HK-2 (cell line): Measurements from ENCODE around the gene CEMIP.

ENCODE experiments used
- DNase-seq: peaks from one replicate; pipeline ENCODE4 v3.0.0-alpha.2; 2018; ENCODE audit not compliant: unreplicated experiment

CEMIP gene

GRCh38 chr15:80778964-80779657, at the start of gene CEMIP:
Gene CEMIP (plus strand): TSS chr15:80779370. CDS start chr15:80873880, 94,510 bp downstream.
- peak; percentile 73 for DNase-seq

GRCh38 chr15:80730387-80730786, 48.8 kb upstream of the CEMIP start:
- no peak for DNase-seq

- DNase-seq: no peak
Measured at GRCh38 chr15:80730926-80731325, 48.2 kb upstream of the CEMIP start.

GRCh38 chr15:80732167-80732566, 47.0 kb upstream of the CEMIP start:
- no peak for DNase-seq

- DNase-seq: no peak
Measured at GRCh38 chr15:80732818-80733217, 46.4 kb upstream of the CEMIP start.

- DNase-seq: no peak
Measured at GRCh38 chr15:80733460-80733859, 45.7 kb upstream of the CEMIP start.

GRCh38 chr15:80735344-80735743, 43.8 kb upstream of the CEMIP start:
- DNase-seq: no peak

GRCh38 chr15:80736560-80736959, 42.6 kb upstream of the CEMIP start:
- DNase-seq: no peak

- no peak for DNase-seq
Measured at GRCh38 chr15:80739919-80740318, 39.3 kb upstream of the CEMIP start.

- DNase-seq: no peak
Measured at GRCh38 chr15:80742081-80742480, 37.1 kb upstream of the CEMIP start.

GRCh38 chr15:80743189-80743833, 35.9 kb upstream of the CEMIP start:
- no peak for DNase-seq

- no peak for DNase-seq
Measured at GRCh38 chr15:80744415-80744814, 34.8 kb upstream of the CEMIP start.

GRCh38 chr15:80744826-80745225, 34.3 kb upstream of the CEMIP start:
- no peak for DNase-seq

- DNase-seq: no peak
Measured at GRCh38 chr15:80745888-80746287, 33.3 kb upstream of the CEMIP start.

GRCh38 chr15:80747317-80748053, 31.7 kb upstream of the CEMIP start:
- DNase-seq: no peak

- no peak for DNase-seq
Measured at GRCh38 chr15:80749589-80749988, 29.6 kb upstream of the CEMIP start.

GRCh38 chr15:80750575-80750974, 28.6 kb upstream of the CEMIP start:
- DNase-seq: no peak

GRCh38 chr15:80752204-80752603, 27.0 kb upstream of the CEMIP start:
- DNase-seq: no peak

GRCh38 chr15:80753161-80753560, 26.0 kb upstream of the CEMIP start:
- no peak for DNase-seq

GRCh38 chr15:80754014-80754413, 25.2 kb upstream of the CEMIP start:
- DNase-seq: no peak

- no peak for DNase-seq
Measured at GRCh38 chr15:80755885-80756284, 23.3 kb upstream of the CEMIP start.

GRCh38 chr15:80758130-80758745, 20.9 kb upstream of the CEMIP start:
- DNase-seq: no peak
